Caco-2 (cell line): ENCODE results near the gene KCNC4. TPM values are rescaled to one million over a fixed set of nuclear protein-coding genes. Genes with fewer than 3 reads are reported as not detected.

Source experiments
- BruUV-seq: library from RNA; stranded (reverse); fragments of 400-500 nt; replicated peaks from 2 replicates; lab custom pipeline; 2021; lab: Mats Ljungman, UMichigan
- CTCF ChIA-PET: fragments of 300-600 bp; sonication (Branson Sonifier 250); formaldehyde crosslinking; loops from one replicate; lab custom pipeline; 2022; ENCODE audit warnings: antibody characterized with exemption; lab: Charles Lee
- POLR2A ChIA-PET: fragments of 300-600 bp; sonication (Branson Sonifier 250); formaldehyde crosslinking; loops from one replicate; lab custom pipeline; 2022; ENCODE audit warnings: antibody characterized with exemption; lab: Charles Lee
- DNase-seq, 2 experiments: peaks; one replicate each; pipeline versions ENCODE4 v3.0.0 to v3.0.0-alpha.2; 2020 to 2022
- H3K27me3 ChIP-seq: replicated peaks from 2 replicates; pipeline ENCODE4 v1.6.0; 2011; ENCODE audit warnings: low read length; ENCODE audit not compliant: control insufficient read depth, insufficient read depth
- H3K36me3 ChIP-seq: 2 replicates; pipeline ENCODE4 v1.5.1; 2011; ENCODE audit warnings: low read length; ENCODE audit not compliant: control insufficient read depth, insufficient read depth
- H3K4me1 ChIP-seq: fragments of 250-450 bp; sonication (Bioruptor Pico); 2 replicates; pipeline ENCODE4 v1.5.1; 2020; ENCODE audit warnings: mild to moderate bottlenecking
- H3K4me3 ChIP-seq: 2 replicates; pipeline ENCODE4 v1.5.1; 2011; ENCODE audit warnings: low read depth, mild to moderate bottlenecking, control low read depth, low read length
- H3K9me3 ChIP-seq: fragments of 250-450 bp; sonication (Bioruptor Pico); 2 replicates; pipeline ENCODE4 v1.5.1; 2020; ENCODE audit warnings: mild to moderate bottlenecking, moderate library complexity
- H3K27ac Mint-ChIP-seq: one replicate; pipeline ENCODE4 v1.8.0; 2022; ENCODE audit warnings: mixed read lengths; ENCODE audit not compliant: unreplicated experiment
- H3K27me3 Mint-ChIP-seq: one replicate; pipeline ENCODE4 v1.8.0; 2022; ENCODE audit warnings: mixed read lengths; ENCODE audit not compliant: insufficient read depth, unreplicated experiment
- H3K36me3 Mint-ChIP-seq: one replicate; pipeline ENCODE4 v1.8.0; 2022; ENCODE audit warnings: mild to moderate bottlenecking, mixed read lengths; ENCODE audit not compliant: insufficient read depth, unreplicated experiment
- H3K4me1 Mint-ChIP-seq: one replicate; pipeline ENCODE4 v1.8.0; 2022; ENCODE audit warnings: low read depth, mixed read lengths; ENCODE audit not compliant: unreplicated experiment
- H3K4me3 Mint-ChIP-seq: one replicate; pipeline ENCODE4 v1.8.0; 2022; ENCODE audit warnings: mild to moderate bottlenecking, moderate library complexity, mixed read lengths; ENCODE audit not compliant: unreplicated experiment
- H3K9me3 Mint-ChIP-seq: one replicate; pipeline ENCODE4 v1.8.0; 2022; ENCODE audit warnings: mixed read lengths; ENCODE audit not compliant: unreplicated experiment
- CTCF ChIP-seq, 2 experiments: fragments of 200-600 bp in 1 of 2; IDR thresholded peaks; 1 replicate in 1 of 2; 2 replicates in 1 of 2; pipeline versions ENCODE4 v1.5.1 to v1.8.0; 2011 to 2022; ENCODE audit warnings: antibody characterized with exemption in 1 of 2, control low read depth in 1 of 2, inconsistent platforms in 1 of 2, low read depth in 1 of 2, low read length in 1 of 2, mild to moderate bottlenecking in 1 of 2, moderate library complexity in 1 of 2; ENCODE audit not compliant: insufficient read depth in 1 of 2, severe bottlenecking in 1 of 2, unreplicated experiment in 1 of 2
- intact Hi-C: fragments of 100-400 bp; cut with micrococcal nuclease; formaldehyde crosslinking; loops from one replicate; pipeline ENCODE4 v1.10.0; 2022; ENCODE audit not compliant: unreplicated experiment
- total RNA-seq: library from RNA; stranded (reverse); gene quantifications from 2 replicates; pipeline ENCODE4 v1.2.3, GENCODE V29; 2022

KCNC4 gene
- total RNA-seq, 1 experiment from 2014 or later = 5.3 TPM

GRCh38 chr1:110228381-110228780 lies 18.3 kb downstream of the KCNC4 start:
- no peak for DNase-seq
- Mint-ChIP-seq H3K4me1 (peaks cover 12% of the 10 kb centered on the region), H3K4me3 (no peak overlapping the region), H3K27ac (no peak overlapping the region), H3K27me3 (no peaks in the 10 kb centered on the region), H3K9me3 (no peaks in the 10 kb centered on the region), H3K36me3 (peaks cover 9% of the 10 kb centered on the region)
- Histone ChIP-seq H3K27me3 (no peaks in the 10 kb centered on the region), H3K36me3 (no peaks in the 10 kb centered on the region), H3K9me3 (no peaks in the 10 kb centered on the region), H3K4me3 (no peak overlapping the region), H3K4me1 (peaks cover 16% of the 10 kb centered on the region)
- ChIA-PET POLR2A (interaction anchor here (0.6 kb wide), 1 partner anchor 102 kb away, joined by 4 read pairs; no protein-coding TSS in a partner anchor), CTCF (interaction anchor here (1.2 kb wide), 1 partner anchor 19 kb away, joined by 4 read pairs; no protein-coding TSS in a partner anchor)
- no peak for TF ChIP-seq CTCF (IDR thresholded peaks at IDR 0.05; ENCODE audit: insufficient read depth in 1 of 2, low read depth in 1 of 2, low read length in 1 of 2, severe bottlenecking in 1 of 2, unreplicated experiment in 1 of 2)
- intact Hi-C loops = no loop called here
- no TSS peak for BruUV-seq

- intact Hi-C loops = no loop called here
- Histone ChIP-seq H3K9me3 (no peaks in the 10 kb centered on the region), H3K36me3 (no peaks in the 10 kb centered on the region), H3K4me3 (no peak overlapping the region), H3K4me1 (peaks cover 16% of the 10 kb centered on the region), H3K27me3 (no peaks in the 10 kb centered on the region)
- CTCF ChIA-PET = interaction anchor here (1.2 kb wide), 1 partner anchor 20 kb away, joined by 4 read pairs; no protein-coding TSS in a partner anchor
- BruUV-seq = no TSS peak
- no peak overlapping the region for H3K27ac Mint-ChIP-seq
- H3K36me3 Mint-ChIP-seq = peaks cover 8% of the 10 kb centered on the region
- no peak overlapping the region for H3K4me3 Mint-ChIP-seq
- no peak for DNase-seq
- H3K27me3 Mint-ChIP-seq = no peaks in the 10 kb centered on the region
- POLR2A ChIA-PET = interaction anchor here (0.6 kb wide), 1 partner anchor 101 kb away, joined by 4 read pairs; no protein-coding TSS in a partner anchor
- TF ChIP-seq CTCF (IDR thresholded peaks at IDR 0.05; ENCODE audit: insufficient read depth in 1 of 2, low read depth in 1 of 2, low read length in 1 of 2, severe bottlenecking in 1 of 2, unreplicated experiment in 1 of 2) = no peak
- no peaks in the 10 kb centered on the region for H3K9me3 Mint-ChIP-seq
- peaks cover 12% of the 10 kb centered on the region for H3K4me1 Mint-ChIP-seq
Measured at GRCh38 chr1:110228869-110229268, 18.8 kb downstream of the KCNC4 start.

- Histone ChIP-seq H3K4me1 (peaks cover 10% of the 10 kb centered on the region), H3K27me3 (no peaks in the 10 kb centered on the region), H3K4me3 (no peak overlapping the region), H3K36me3 (no peaks in the 10 kb centered on the region), H3K9me3 (no peaks in the 10 kb centered on the region)
- Mint-ChIP-seq H3K36me3 (peaks cover 2% of the 10 kb centered on the region), H3K4me1 (peaks cover 8% of the 10 kb centered on the region), H3K9me3 (no peaks in the 10 kb centered on the region), H3K27ac (no peak overlapping the region), H3K27me3 (no peaks in the 10 kb centered on the region), H3K4me3 (no peak overlapping the region)
- CTCF ChIA-PET = interaction anchor here (1.2 kb wide), 1 partner anchor 20 kb away, joined by 4 read pairs; no protein-coding TSS in a partner anchor
- DNase-seq = no peak
- BruUV-seq = no TSS peak
- POLR2A ChIA-PET = no interaction called here
- no peak for TF ChIP-seq CTCF (IDR thresholded peaks at IDR 0.05; ENCODE audit: insufficient read depth in 1 of 2, low read depth in 1 of 2, low read length in 1 of 2, severe bottlenecking in 1 of 2, unreplicated experiment in 1 of 2)
- intact Hi-C loops = no loop called here
Measured at GRCh38 chr1:110229348-110230001, 19.4 kb downstream of the KCNC4 start.
